SK-N-SH (cell line): Measurements from ENCODE around the gene AGL. TPM values are rescaled to one million over a fixed set of nuclear protein-coding genes. Genes with fewer than 3 reads are reported as not detected.

Source experiments
- CTCF ChIA-PET: fragments of 300-600, 350-600 bp; formaldehyde crosslinking; extraction: SDS; loops from one replicate; lab custom pipeline; 2021; lab: Yijun Ruan, JAX
- POLR2A ChIA-PET: fragments of 350-600 bp; sonication (Branson Sonifier 250); formaldehyde crosslinking; extraction: SDS; loops from one replicate; lab custom pipeline; 2020; ENCODE audit warnings: antibody characterized with exemption, inconsistent platforms; lab: Yijun Ruan, JAX
- DNase-seq: peaks from one replicate; pipeline ENCODE4 v3.0.0; 2012
- H2AFZ ChIP-seq: fragments of 200-600 bp; sonication (generic); 2 replicates; pipeline ENCODE4 v1.8.1; 2016; ENCODE audit warnings: antibody characterized with exemption, mild to moderate bottlenecking, low read depth
- H3F3A ChIP-seq: fragments of 200-600 bp; sonication (generic); replicated peaks from 2 replicates; pipeline ENCODE3; 2016; ENCODE audit warnings: antibody characterized with exemption, mild to moderate bottlenecking; ENCODE audit not compliant: insufficient read depth
- H3K27ac ChIP-seq, 2 experiments: fragments of 200-500 bp in 1 of 2; fragments of 200-600 bp in 1 of 2; sonication (Bioruptor generic) in 1 of 2; sonication (generic), shearing (Covaris generic) in 1 of 2; 2 replicates each; pipeline versions ENCODE4 v1.5.1 to v1.6.1; 2014 to 2016; ENCODE audit warnings: low read depth in 2 of 2, inconsistent platforms in 1 of 2, low read length in 1 of 2, mild to moderate bottlenecking in 1 of 2, mixed read lengths in 1 of 2
- H3K27me3 ChIP-seq: fragments of 200-600 bp; sonication (generic), shearing (Covaris generic); 2 replicates; pipeline ENCODE4 v1.6.1; 2016; ENCODE audit warnings: mixed run types; ENCODE audit not compliant: insufficient read depth
- H3K36me3 ChIP-seq, 2 experiments: fragments of 200-500 bp in 1 of 2; fragments of 200-600 bp in 1 of 2; sonication (Bioruptor generic) in 1 of 2; sonication (generic) in 1 of 2; replicated peaks in 1 of 2; 2 replicates each; pipeline versions ENCODE3 to v1.5.1; 2014 to 2016; ENCODE audit warnings: low read length in 1 of 2, mild to moderate bottlenecking in 1 of 2; ENCODE audit not compliant: insufficient read depth in 2 of 2, control insufficient read depth in 1 of 2
- H3K4me1 ChIP-seq, 2 experiments: fragments of 200-500 bp in 1 of 2; fragments of 200-600 bp in 1 of 2; sonication (Bioruptor generic) in 1 of 2; sonication (generic), shearing (Covaris generic) in 1 of 2; 2 replicates each; pipeline versions ENCODE4 v1.5.1 to v1.6.1; 2014 to 2016; ENCODE audit warnings: low read depth in 1 of 2, low read length in 1 of 2, mixed run types in 1 of 2; ENCODE audit not compliant: insufficient read depth in 2 of 2, control insufficient read depth in 1 of 2
- H3K4me2 ChIP-seq: fragments of 200-600 bp; sonication (generic), shearing (Covaris generic); 2 replicates; pipeline ENCODE4 v1.6.1; 2017; ENCODE audit warnings: mixed run types
- H3K4me3 ChIP-seq, 2 experiments: fragments of 200-500 bp in 1 of 2; fragments of 200-600 bp in 1 of 2; sonication (Bioruptor generic) in 1 of 2; sonication (generic), shearing (Covaris generic) in 1 of 2; 2 replicates each; pipeline versions ENCODE4 v1.5.1 to v1.8.1; 2014 to 2016; ENCODE audit warnings: low read depth in 2 of 2, inconsistent platforms in 1 of 2, low read length in 1 of 2, mild to moderate bottlenecking in 1 of 2, mixed read lengths in 1 of 2, moderate library complexity in 1 of 2
- H3K79me2 ChIP-seq: fragments of 200-600 bp; sonication (generic); 2 replicates; pipeline ENCODE4 v1.8.1; 2017; ENCODE audit warnings: mild to moderate bottlenecking; ENCODE audit not compliant: insufficient read depth
- H3K9ac ChIP-seq: fragments of 200-600 bp; sonication (generic); 2 replicates; pipeline ENCODE4 v1.6.1; 2017; ENCODE audit warnings: mixed run types
- H3K9me2 ChIP-seq: fragments of 200-600 bp; sonication (generic); 2 replicates; pipeline ENCODE4 v1.6.1; 2017; ENCODE audit warnings: mixed run types
- H3K9me3 ChIP-seq: fragments of 200-600 bp; sonication (generic); 2 replicates; pipeline ENCODE4 v1.6.1; 2017; ENCODE audit warnings: mixed run types, mild to moderate bottlenecking, moderate library complexity
- H4K20me1 ChIP-seq: fragments of 200-600 bp; sonication (generic); 2 replicates; pipeline ENCODE4 v1.6.1; 2017; ENCODE audit warnings: mild to moderate bottlenecking, mixed run types; ENCODE audit not compliant: insufficient read depth
- EP300 ChIP-seq, 2 experiments: IDR thresholded peaks; 2 replicates each; pipeline versions ENCODE4 v1.4.0 to v1.6.1; 2012; ENCODE audit warnings: borderline replicate concordance in 1 of 2, low read depth in 1 of 2, low read length in 1 of 2
- EZH2phosphoT487 ChIP-seq: fragments of 200-600 bp; sonication (generic); IDR thresholded peaks from 2 replicates; pipeline ENCODE4 v1.6.1; 2017; ENCODE audit warnings: low read depth, mixed run types, mild to moderate bottlenecking, antibody characterized with exemption, moderate library complexity, borderline replicate concordance
- FOSL2 ChIP-seq: IDR thresholded peaks from 2 replicates; pipeline ENCODE4 v1.4.0; 2012; ENCODE audit warnings: low read depth, mild to moderate bottlenecking, moderate library complexity, borderline replicate concordance
- GABPA ChIP-seq: IDR thresholded peaks from 2 replicates; pipeline ENCODE4 v1.4.0; 2012; ENCODE audit warnings: low read depth, mild to moderate bottlenecking
- MEF2A ChIP-seq: IDR thresholded peaks from 2 replicates; pipeline ENCODE4 v1.4.0; 2012; ENCODE audit warnings: low read depth, borderline replicate concordance
- MXI1 ChIP-seq: IDR thresholded peaks from 2 replicates; pipeline ENCODE4 v1.6.1; 2012; ENCODE audit warnings: mild to moderate bottlenecking, low read depth, low read length, improper control_type of control experiment
- NFIC ChIP-seq: IDR thresholded peaks from 2 replicates; pipeline ENCODE4 v1.4.0; 2012; ENCODE audit warnings: borderline replicate concordance
- POLR2AphosphoS5 ChIP-seq: IDR thresholded peaks from 2 replicates; pipeline ENCODE4 v1.6.1; 2012; ENCODE audit warnings: low read depth, low read length
- RAD21 ChIP-seq: IDR thresholded peaks from 2 replicates; pipeline ENCODE4 v1.6.1; 2012; ENCODE audit warnings: mild to moderate bottlenecking, low read length
- RCOR1 ChIP-seq: fragments of 150-350 bp; IDR thresholded peaks from 2 replicates; pipeline ENCODE4 v1.6.1; 2017; ENCODE audit warnings: antibody characterized with exemption, low read length
- RFX5 ChIP-seq: IDR thresholded peaks from 2 replicates; pipeline ENCODE4 v1.6.1; 2012; ENCODE audit warnings: mild to moderate bottlenecking, improper control_type of control experiment, low read length
- RXRA ChIP-seq: IDR thresholded peaks from 2 replicates; pipeline ENCODE4 v1.4.0; 2012; ENCODE audit warnings: low read depth, mild to moderate bottlenecking, borderline replicate concordance
- SIN3A ChIP-seq: IDR thresholded peaks from 2 replicates; pipeline ENCODE4 v1.6.1; 2012; ENCODE audit warnings: low read depth, mild to moderate bottlenecking, low read length, moderate library complexity, borderline replicate concordance
- TAF1 ChIP-seq: IDR thresholded peaks from 2 replicates; pipeline ENCODE4 v1.6.1; 2012; ENCODE audit warnings: low read depth, mild to moderate bottlenecking, low read length, moderate library complexity, borderline replicate concordance
- TCF12 ChIP-seq: IDR thresholded peaks from 2 replicates; pipeline ENCODE4 v1.4.0; 2012
- TEAD4 ChIP-seq: IDR thresholded peaks from 2 replicates; pipeline ENCODE4 v1.4.0; 2012; ENCODE audit warnings: mild to moderate bottlenecking, borderline replicate concordance; ENCODE audit not compliant: insufficient read depth
- WGBS: methylation state at CpG from one replicate; pipeline ENCODE4 v1.1.6; 2017; ENCODE audit warnings: low lambda C conversion rate; 5-methylcytosine and 5-hydroxymethylcytosine counted together
- polyA plus RNA-seq, 3 experiments: library from polyadenylated mRNA; depleted of rRNA; stranded (reverse); fragments of >200 nt; gene quantifications; 2 replicates each; pipeline ENCODE4 v1.2.3, GENCODE V29; 2012
- TF ChIP-seq, protein P1 (sequence below): fragments of 150-350 bp; IDR thresholded peaks from 2 replicates; pipeline ENCODE4 v1.6.1; 2017; ENCODE audit warnings: antibody characterized with exemption, low read length, low read depth, borderline replicate concordance
- TF ChIP-seq, protein P2 (sequence below): IDR thresholded peaks from 2 replicates; pipeline ENCODE4 v1.6.1; 2012; ENCODE audit warnings: mild to moderate bottlenecking, low read depth, low read length, moderate library complexity
- TF ChIP-seq, protein P3 (sequence below): IDR thresholded peaks from 2 replicates; pipeline ENCODE4 v1.4.0; 2012; ENCODE audit warnings: low read depth, borderline replicate concordance
- TF ChIP-seq, protein P4 (sequence below): IDR thresholded peaks from 2 replicates; pipeline ENCODE4 v1.4.0; 2012; ENCODE audit warnings: low read depth

Gene AGL
- polyA plus RNA-seq, 1 of the 3 experiments (the other 2 are of a cell fraction): 1.5 TPM

DNA sequence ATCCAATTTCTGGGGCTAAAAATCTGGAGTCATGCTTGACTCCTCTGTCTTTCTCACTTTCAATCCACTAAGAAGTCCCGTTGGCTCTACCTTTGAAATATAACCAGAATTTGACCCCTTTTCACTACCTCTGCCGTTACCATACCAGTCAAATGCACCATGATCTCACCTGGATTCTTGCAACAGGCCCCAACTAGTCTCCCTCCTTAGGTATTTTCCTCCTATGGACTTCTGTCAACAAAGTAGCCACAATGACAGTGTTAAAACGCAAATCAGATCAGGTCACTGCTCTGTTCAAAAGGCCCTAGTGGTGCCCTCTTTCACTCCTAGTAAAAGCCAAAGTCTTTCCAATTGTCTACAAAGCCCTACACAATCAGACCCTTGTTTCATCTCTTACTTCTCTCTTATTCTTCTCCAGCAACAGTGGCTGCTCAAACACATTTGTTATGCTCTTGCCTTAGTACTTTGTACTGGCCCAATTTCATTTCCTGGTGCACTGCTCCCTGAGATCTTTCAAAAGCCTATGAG lies 35.7 kb upstream of the AGL start:
- Histone ChIP-seq H3K79me2 (no peaks in the 10 kb centered on the region), H3K27me3 (no peaks in the 10 kb centered on the region; the same call in 1 of the 2 replicates), H3K4me2 (no peak overlapping the region), H2AFZ (no peak overlapping the region), H4K20me1 (no peaks in the 10 kb centered on the region), H3F3A (no peaks in the 10 kb centered on the region), H3K9me3 (no peaks in the 10 kb centered on the region), H3K9me2 (no peaks in the 10 kb centered on the region), H3K36me3 (no peaks in the 10 kb centered on the region), H3K27ac (no peak overlapping the region), H3K4me3 (no peak overlapping the region), H3K4me1 (no peaks in the 10 kb centered on the region), H3K9ac (no peak overlapping the region)
- CTCF ChIA-PET: interaction anchor here (1.3 kb wide), 1 partner anchor 645 kb away, joined by 3 read pairs; no protein-coding TSS in a partner anchor
- no peak for TF ChIP-seq EP300 (IDR thresholded peaks at IDR 0.05; ENCODE audit: borderline replicate concordance in 1 of 2, low read depth in 1 of 2, low read length in 1 of 2)
- TF ChIP-seq FOSL2: no peak
- no peak for TF ChIP-seq TCF12
- no peak for TF ChIP-seq NFIC
- no peak for TF ChIP-seq POLR2AphosphoS5
- no peak for TF ChIP-seq RAD21
- TF ChIP-seq, protein P1, sequence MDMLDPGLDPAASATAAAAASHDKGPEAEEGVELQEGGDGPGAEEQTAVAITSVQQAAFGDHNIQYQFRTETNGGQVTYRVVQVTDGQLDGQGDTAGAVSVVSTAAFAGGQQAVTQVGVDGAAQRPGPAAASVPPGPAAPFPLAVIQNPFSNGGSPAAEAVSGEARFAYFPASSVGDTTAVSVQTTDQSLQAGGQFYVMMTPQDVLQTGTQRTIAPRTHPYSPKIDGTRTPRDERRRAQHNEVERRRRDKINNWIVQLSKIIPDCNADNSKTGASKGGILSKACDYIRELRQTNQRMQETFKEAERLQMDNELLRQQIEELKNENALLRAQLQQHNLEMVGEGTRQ: no peak
- TF ChIP-seq RCOR1: no peak
- no peak for TF ChIP-seq TAF1
- TF ChIP-seq, protein P2, sequence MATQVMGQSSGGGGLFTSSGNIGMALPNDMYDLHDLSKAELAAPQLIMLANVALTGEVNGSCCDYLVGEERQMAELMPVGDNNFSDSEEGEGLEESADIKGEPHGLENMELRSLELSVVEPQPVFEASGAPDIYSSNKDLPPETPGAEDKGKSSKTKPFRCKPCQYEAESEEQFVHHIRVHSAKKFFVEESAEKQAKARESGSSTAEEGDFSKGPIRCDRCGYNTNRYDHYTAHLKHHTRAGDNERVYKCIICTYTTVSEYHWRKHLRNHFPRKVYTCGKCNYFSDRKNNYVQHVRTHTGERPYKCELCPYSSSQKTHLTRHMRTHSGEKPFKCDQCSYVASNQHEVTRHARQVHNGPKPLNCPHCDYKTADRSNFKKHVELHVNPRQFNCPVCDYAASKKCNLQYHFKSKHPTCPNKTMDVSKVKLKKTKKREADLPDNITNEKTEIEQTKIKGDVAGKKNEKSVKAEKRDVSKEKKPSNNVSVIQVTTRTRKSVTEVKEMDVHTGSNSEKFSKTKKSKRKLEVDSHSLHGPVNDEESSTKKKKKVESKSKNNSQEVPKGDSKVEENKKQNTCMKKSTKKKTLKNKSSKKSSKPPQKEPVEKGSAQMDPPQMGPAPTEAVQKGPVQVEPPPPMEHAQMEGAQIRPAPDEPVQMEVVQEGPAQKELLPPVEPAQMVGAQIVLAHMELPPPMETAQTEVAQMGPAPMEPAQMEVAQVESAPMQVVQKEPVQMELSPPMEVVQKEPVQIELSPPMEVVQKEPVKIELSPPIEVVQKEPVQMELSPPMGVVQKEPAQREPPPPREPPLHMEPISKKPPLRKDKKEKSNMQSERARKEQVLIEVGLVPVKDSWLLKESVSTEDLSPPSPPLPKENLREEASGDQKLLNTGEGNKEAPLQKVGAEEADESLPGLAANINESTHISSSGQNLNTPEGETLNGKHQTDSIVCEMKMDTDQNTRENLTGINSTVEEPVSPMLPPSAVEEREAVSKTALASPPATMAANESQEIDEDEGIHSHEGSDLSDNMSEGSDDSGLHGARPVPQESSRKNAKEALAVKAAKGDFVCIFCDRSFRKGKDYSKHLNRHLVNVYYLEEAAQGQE: no peak
- TF ChIP-seq, protein P3, sequence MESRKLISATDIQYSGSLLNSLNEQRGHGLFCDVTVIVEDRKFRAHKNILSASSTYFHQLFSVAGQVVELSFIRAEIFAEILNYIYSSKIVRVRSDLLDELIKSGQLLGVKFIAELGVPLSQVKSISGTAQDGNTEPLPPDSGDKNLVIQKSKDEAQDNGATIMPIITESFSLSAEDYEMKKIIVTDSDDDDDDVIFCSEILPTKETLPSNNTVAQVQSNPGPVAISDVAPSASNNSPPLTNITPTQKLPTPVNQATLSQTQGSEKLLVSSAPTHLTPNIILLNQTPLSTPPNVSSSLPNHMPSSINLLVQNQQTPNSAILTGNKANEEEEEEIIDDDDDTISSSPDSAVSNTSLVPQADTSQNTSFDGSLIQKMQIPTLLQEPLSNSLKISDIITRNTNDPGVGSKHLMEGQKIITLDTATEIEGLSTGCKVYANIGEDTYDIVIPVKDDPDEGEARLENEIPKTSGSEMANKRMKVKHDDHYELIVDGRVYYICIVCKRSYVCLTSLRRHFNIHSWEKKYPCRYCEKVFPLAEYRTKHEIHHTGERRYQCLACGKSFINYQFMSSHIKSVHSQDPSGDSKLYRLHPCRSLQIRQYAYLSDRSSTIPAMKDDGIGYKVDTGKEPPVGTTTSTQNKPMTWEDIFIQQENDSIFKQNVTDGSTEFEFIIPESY: no peak
- TF ChIP-seq EZH2phosphoT487: no peak
- no peak for TF ChIP-seq MXI1
- TF ChIP-seq RXRA: no peak
- TF ChIP-seq GABPA: no peak
- TF ChIP-seq TEAD4: no peak
- TF ChIP-seq, protein P4, sequence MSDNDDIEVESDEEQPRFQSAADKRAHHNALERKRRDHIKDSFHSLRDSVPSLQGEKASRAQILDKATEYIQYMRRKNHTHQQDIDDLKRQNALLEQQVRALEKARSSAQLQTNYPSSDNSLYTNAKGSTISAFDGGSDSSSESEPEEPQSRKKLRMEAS: no peak
- TF ChIP-seq SIN3A: no peak
- no peak for TF ChIP-seq MEF2A
- TF ChIP-seq RFX5: no peak
- POLR2A ChIA-PET: no interaction called here
- 73% methylated on average over 3 of the region's 3 CpGs for WGBS
- DNase-seq: no peak
